ENCODE results near the gene SCARB1. TPM values are rescaled to one million over a fixed set of nuclear protein-coding genes. Genes with fewer than 3 reads are reported as not detected.

Gene SCARB1
- total RNA-seq, 4 donors from 2014 or later: 15.3 to 55.3 (median 29.7) TPM

- no peak for TF ChIP-seq POLR2A (IDR thresholded peaks at IDR 0.05)
- no peak for TF ChIP-seq EP300 (IDR thresholded peaks at IDR 0.05)
- no peak for TF ChIP-seq CTCF (IDR thresholded peaks at IDR 0.05)
- no peak overlapping the region for H3K27ac ChIP-seq
- peak overlapping the region in 1 of 4 donors; percentile 20 for H3K4me3 ChIP-seq
- peaks cover 0 to 70% (median 0%) of the 10 kb centered on the region in 3 donors for H3K36me3 ChIP-seq
- DNase-seq (ENCODE audit: low spot score in 2 of 2): peak in 1 of 2 donors; percentile 59
- no peaks in the 10 kb centered on the region for H3K27me3 ChIP-seq
- 67 to 80% methylated on average over 29 of the region's 31 CpGs for WGBS, 2 donors
- H3K9me3 ChIP-seq: no peaks in the 10 kb centered on the region
- H3K4me1 ChIP-seq: no peaks in the 10 kb centered on the region
Observed at GRCh38 chr12:124786061-124786964, 77.4 kb downstream of the SCARB1 start.

- H3K27me3 ChIP-seq: no peaks in the 10 kb centered on the region
- peaks cover 0 to 59% (median 0%) of the 10 kb centered on the region in 3 donors for H3K36me3 ChIP-seq
- H3K4me3 ChIP-seq: no peak overlapping the region
- H3K4me1 ChIP-seq: no peaks in the 10 kb centered on the region
- TF ChIP-seq EP300 (IDR thresholded peaks at IDR 0.05): no peak
- no peak for TF ChIP-seq CTCF (IDR thresholded peaks at IDR 0.05)
- no peak for TF ChIP-seq POLR2A (IDR thresholded peaks at IDR 0.05)
- WGBS, 2 donors: 84 to 93% methylated on average over 11 of the region's 11 CpGs
- no peak overlapping the region for H3K27ac ChIP-seq
- DNase-seq (ENCODE audit: low spot score in 2 of 2): no peak
- no peaks in the 10 kb centered on the region for H3K9me3 ChIP-seq
Observed at GRCh38 chr12:124784871-124785572, 78.6 kb downstream of the SCARB1 start.

GRCh38 chr12:124783087-124783486, 80.6 kb downstream of the SCARB1 start:
- no peak for DNase-seq (ENCODE audit: low spot score in 2 of 2)
- 90 to 95% methylated on average over 5 of the region's 5 CpGs for WGBS, 2 donors

GRCh38 chr12:124782132-124782531, 81.5 kb downstream of the SCARB1 start:
- no peaks in the 10 kb centered on the region for H3K9me3 ChIP-seq
- peaks cover 0 to 7% (median 0%) of the 10 kb centered on the region in 4 donors for H3K4me1 ChIP-seq
- no peak overlapping the region for H3K27ac ChIP-seq
- 97 to 100% methylated on average over 2 of the region's 2 CpGs for WGBS, 2 donors
- TF ChIP-seq CTCF (IDR thresholded peaks at IDR 0.05): no peak
- no peak for DNase-seq (ENCODE audit: low spot score in 2 of 2)
- no peaks in the 10 kb centered on the region for H3K27me3 ChIP-seq
- H3K36me3 ChIP-seq: peaks cover 0 to 43% (median 0%) of the 10 kb centered on the region in 3 donors
- H3K4me3 ChIP-seq: no peak overlapping the region

More at GRCh38 chr12:124783087-124783486, 80.6 kb downstream of the SCARB1 start:
- Histone ChIP-seq H3K27ac (no peak overlapping the region), H3K36me3 (peaks cover 0 to 46% (median 0%) of the 10 kb centered on the region in 3 donors), H3K4me1 (peaks cover 0 to under 1% (median 0%) of the 10 kb centered on the region in 4 donors), H3K27me3 (no peaks in the 10 kb centered on the region), H3K9me3 (no peaks in the 10 kb centered on the region), H3K4me3 (no peak overlapping the region)
- TF ChIP-seq CTCF (IDR thresholded peaks at IDR 0.05) (no peak), EP300 (IDR thresholded peaks at IDR 0.05) (no peak), POLR2A (IDR thresholded peaks at IDR 0.05) (no peak)

Measured in tibial nerve (tissue), 4 donors.